H1 (cell line): ENCODE measurements around the gene SMIM41. TPM values are rescaled to one million over a fixed set of nuclear protein-coding genes. Genes with fewer than 3 reads are reported as not detected.

Experiments used
- BCL11A ChIP-seq, 2 experiments: IDR thresholded peaks; one replicate each; pipeline ENCODE4 v1.6.1; 2011; ENCODE audit warnings: low read depth in 2 of 2, low read length in 2 of 2, mild to moderate bottlenecking in 2 of 2
- CTBP2 ChIP-seq: IDR thresholded peaks from 2 replicates; pipeline ENCODE4 v1.7.0; 2011; ENCODE audit warnings: borderline replicate concordance, mild to moderate bottlenecking, moderate library complexity, mixed read lengths, low read length; ENCODE audit not compliant: insufficient read depth, insufficient read length
- E2F6 ChIP-seq: IDR thresholded peaks from 2 replicates; pipeline ENCODE4 v1.6.1; 2012; ENCODE audit warnings: inconsistent platforms
- FOSL1 ChIP-seq: IDR thresholded peaks from 2 replicates; pipeline ENCODE4 v1.6.1; 2011; ENCODE audit warnings: mild to moderate bottlenecking, low read depth, low read length, moderate library complexity; ENCODE audit not compliant: insufficient read depth
- KDM1A ChIP-seq: fragments of 200-600, 300-600 bp; sonication (generic); IDR thresholded peaks from 2 replicates; pipeline ENCODE4 v1.7.1; 2016; ENCODE audit warnings: mild to moderate bottlenecking, low read length, borderline replicate concordance
- SP2 ChIP-seq: IDR thresholded peaks from 2 replicates; pipeline ENCODE4 v1.6.1; 2012; ENCODE audit warnings: mild to moderate bottlenecking, low read length, inconsistent platforms
- SUZ12 ChIP-seq: fragments of 200-600 bp; sonication (generic); IDR thresholded peaks from 2 replicates; pipeline ENCODE4 v1.6.1; 2012; ENCODE audit warnings: mild to moderate bottlenecking, inconsistent platforms, low read length, moderate library complexity, mixed read lengths
- TCF12 ChIP-seq: IDR thresholded peaks from 2 replicates; pipeline ENCODE4 v1.6.1; 2011; ENCODE audit warnings: low read depth, mild to moderate bottlenecking, low read length
- YY1 ChIP-seq: IDR thresholded peaks from 2 replicates; pipeline ENCODE4 v1.6.1; 2011; ENCODE audit warnings: low read depth, mild to moderate bottlenecking, low read length
- polyA plus RNA-seq, 7 experiments: library from polyadenylated mRNA; depleted of rRNA in 3 of 7; stranded (reverse) in 5 of 7; unstranded in 2 of 7; fragments of >200 nt in 5 of 7; fragments of 200-250 nt in 2 of 7; gene quantifications; 1 replicate in 5 of 7; 2 replicates in 1 of 7; 4 replicates in 1 of 7; pipeline versions ENCODE4 v1.2.1 to v1.2.3, GENCODE V29; 2011 to 2013; ENCODE audit warnings: missing spikeins in 2 of 7, mixed read lengths in 2 of 7
- total RNA-seq: library from RNA; stranded (reverse); fragmentation: NEBNext Ultra II Directional; extraction: Animal tissue kit (Norgen Biotek cat#: 25700); gene quantifications from 2 replicates; pipeline ENCODE4 v1.2.1, GENCODE V29; 2021

The SMIM41 gene
- total and polyA plus RNA-seq, 2 of the 8 experiments (the other 6 are each of a cell fraction or from before 2014, with no cell fraction given): 0.28 to 0.98 TPM

DNA sequence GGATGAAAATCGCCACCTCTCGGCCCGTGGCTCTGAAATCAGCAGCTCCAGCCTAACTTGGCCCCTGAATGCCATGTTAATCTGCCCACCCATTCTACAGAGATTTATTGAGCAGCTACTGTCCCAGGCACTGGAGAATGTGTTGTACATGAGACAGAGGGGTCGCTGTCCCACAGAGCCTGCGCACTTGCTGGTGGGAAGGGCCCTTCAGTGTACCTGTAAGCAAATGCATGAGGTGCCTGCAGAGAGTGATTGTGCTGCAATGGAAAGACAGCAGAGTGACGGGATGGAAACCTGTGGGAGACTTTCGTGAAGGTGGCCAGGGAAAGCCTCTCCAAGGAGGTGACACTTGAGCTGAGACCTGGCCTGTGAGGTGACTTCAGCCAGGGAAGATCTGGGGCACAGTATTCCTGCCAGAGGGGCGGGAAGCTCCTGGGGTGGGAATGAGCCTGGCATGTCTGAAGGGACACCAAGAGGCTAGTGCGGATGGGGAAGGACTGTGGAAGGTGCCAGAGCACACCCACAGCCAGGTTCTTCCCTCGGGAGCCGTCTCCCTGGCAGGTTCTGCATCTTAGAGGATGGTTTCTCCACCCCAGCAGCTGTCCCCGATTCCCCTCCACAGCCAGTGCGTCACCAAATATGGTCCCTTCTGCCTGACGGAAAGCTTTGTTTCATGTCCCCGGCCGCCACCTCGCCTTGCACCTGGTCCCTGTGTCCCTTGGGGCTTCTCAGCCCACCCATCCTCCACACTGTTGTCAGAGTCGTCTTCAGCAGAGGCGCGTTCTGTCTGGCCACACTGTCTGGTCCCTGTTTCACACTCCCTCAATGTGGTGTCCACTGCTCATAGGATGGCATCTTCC lies 8.7 kb downstream of the SMIM41 start (continued):
- TF ChIP-seq CTBP2: no peak
- no peak for TF ChIP-seq YY1
- no peak for TF ChIP-seq KDM1A
- TF ChIP-seq SUZ12: no peak
- no peak for TF ChIP-seq FOSL1
- TF ChIP-seq BCL11A (IDR thresholded peaks at IDR 0.05; ENCODE audit: low read depth in 2 of 2, low read length in 2 of 2): no peak
- TF ChIP-seq SP2: no peak
- TF ChIP-seq E2F6: no peak
- TF ChIP-seq TCF12: no peak
